Gastrocnemius medialis (tissue), 4 donors: ENCODE data around the gene DOCK8. TPM values are rescaled to one million over a fixed set of nuclear protein-coding genes. Genes with fewer than 3 reads are reported as not detected.
"Not testable (repeated sequence)": the region's sequence is repeated elsewhere in the genome, so short reads cannot be mapped to it uniquely, and the experiment has no call there.

Experiments
- ATAC-seq, 2 donors: fragments of 150-250 bp; one replicate each; pipeline ENCODE4 v1.9.1; 2016
- DNase-seq, 2 donors: peaks; one replicate each; pipeline ENCODE4 v3.0.0-alpha.2; 2019
- H3K27ac ChIP-seq, 4 donors: fragments of 200-600 bp; sonication (generic); 1 replicate in 1 of 4; 2 replicates in 3 of 4; pipeline ENCODE4 v1.5.1; 2016 to 2018; ENCODE audit warnings: mild to moderate bottlenecking in 2 of 4, moderate library complexity in 1 of 4
- H3K27me3 ChIP-seq, 3 donors: fragments of 200-600 bp; sonication (generic) in 2 of 3; 1 replicate in 1 of 3; 2 replicates in 2 of 3; pipeline versions ENCODE4 v1.5.1 to v1.6.0; 2016 to 2019; ENCODE audit warnings: mild to moderate bottlenecking in 1 of 3, moderate library complexity in 1 of 3
- H3K36me3 ChIP-seq, 2 donors: fragments of 200-600 bp; sonication (generic) in 1 of 2; one replicate each; pipeline ENCODE4 v1.5.1; 2017 to 2018
- H3K4me1 ChIP-seq, 2 donors: fragments of 200-600 bp; sonication (generic) in 1 of 2; one replicate each; pipeline ENCODE4 v1.5.1; 2016 to 2017; ENCODE audit warnings: mild to moderate bottlenecking in 2 of 2
- H3K4me3 ChIP-seq, 4 donors: fragments of 200-600 bp; sonication (generic) in 3 of 4; 1 replicate in 1 of 4; 2 replicates in 3 of 4; pipeline ENCODE4 v1.5.1; 2016 to 2019; ENCODE audit warnings: mild to moderate bottlenecking in 2 of 4
- H3K9me3 ChIP-seq, 3 donors: fragments of 200-600 bp; sonication (generic) in 2 of 3; 1 replicate in 1 of 3; 2 replicates in 2 of 3; pipeline ENCODE4 v1.5.1; 2016 to 2019
- CTCF ChIP-seq, 5 experiments: fragments of 450-650 bp in 3 of 5; fragments of 200-600 bp in 2 of 5; sonication (generic) in 2 of 5; IDR thresholded peaks in 4 of 5; conservative IDR thresholded peaks in 1 of 5; 1 replicate in 4 of 5; 2 replicates in 1 of 5; pipeline ENCODE4 v1.5.1; 2016 to 2019; ENCODE audit warnings: antibody characterized with exemption in 5 of 5, mild to moderate bottlenecking in 3 of 5, moderate library complexity in 3 of 5
- POLR2A ChIP-seq, 2 donors: fragments of 450-650 bp; IDR thresholded peaks; one replicate each; pipeline ENCODE4 v1.6.1; 2017; ENCODE audit warnings: antibody characterized with exemption in 2 of 2, mild to moderate bottlenecking in 2 of 2, moderate library complexity in 2 of 2
- in situ Hi-C, 4 donors: fragments of 200-750 bp; cut with MboI; loops; one replicate each; pipeline versions ENCODE4 v1.15.0 to v1.8.0; 2017; ENCODE audit warnings: low sequenced_read_pairs in 4 of 4
- intact Hi-C: fragments of 100-400 bp; cut with DNase I; formaldehyde crosslinking; loops from one replicate; pipeline ENCODE4 v1.15.1; 2023; ENCODE audit warnings: low total_unique reads
- total RNA-seq, 4 donors: library from RNA; depleted of rRNA; stranded (reverse); fragments of >200 nt; gene quantifications; one replicate each; pipeline versions ENCODE4 v1.1.0 to v1.2.3, GENCODE V29; 2016

Gene DOCK8
- total RNA-seq, 4 donors from 2014 or later: 0.80 to 2.8 (median 2.0) TPM

GRCh38 chr9:214351-214647, 366 bp upstream of the DOCK8 start:
- DNase-seq: no peak
- no peak for TF ChIP-seq POLR2A (IDR thresholded peaks at IDR 0.05)
- no peak for TF ChIP-seq CTCF (IDR thresholded peaks at IDR 0.05 in 4 of 5, conservative IDR thresholded peaks at IDR 0.05 in 1 of 5)
- intact Hi-C loops (no loop called here), in situ Hi-C loops (no loop called here)
- no peak for ATAC-seq
- peaks cover 0 to 4% of the 10 kb centered on the region in 2 donors for H3K4me1 ChIP-seq
- H3K36me3 ChIP-seq: no peaks in the 10 kb centered on the region
- H3K9me3 ChIP-seq: no peaks in the 10 kb centered on the region
- H3K27me3 ChIP-seq: peaks cover 0 to 11% (median 0%) of the 10 kb centered on the region in 3 donors
- peak overlapping the region; percentile 43 to 70 (median 54) for H3K27ac ChIP-seq
- peak overlapping the region; percentile 53 to 67 (median 60) for H3K4me3 ChIP-seq

GRCh38 chr9:215631-216155, 1.0 kb downstream of the DOCK8 start:
- DNase-seq: no peak
- intact Hi-C loops (no loop called here), in situ Hi-C loops (no loop called here)
- peak overlapping the region; percentile 53 to 67 (median 60) for H3K4me3 ChIP-seq
- no peaks in the 10 kb centered on the region for H3K36me3 ChIP-seq
- H3K4me1 ChIP-seq: peaks cover 0 to 4% of the 10 kb centered on the region in 2 donors
- TF ChIP-seq POLR2A (IDR thresholded peaks at IDR 0.05) (no peak), CTCF (IDR thresholded peaks at IDR 0.05 in 4 of 5, conservative IDR thresholded peaks at IDR 0.05 in 1 of 5) (no peak)
- peaks cover 0 to 11% (median 0%) of the 10 kb centered on the region in 3 donors for H3K27me3 ChIP-seq
- no peaks in the 10 kb centered on the region for H3K9me3 ChIP-seq
- peak overlapping the region in 2 of 4 donors; percentile 43 to 70 for H3K27ac ChIP-seq
- ATAC-seq: no peak

- TF ChIP-seq POLR2A (IDR thresholded peaks at IDR 0.05) (no peak), CTCF (IDR thresholded peaks at IDR 0.05 in 4 of 5, conservative IDR thresholded peaks at IDR 0.05 in 1 of 5) (no peak)
- Histone ChIP-seq H3K9me3 (no peaks in the 10 kb centered on the region), H3K27me3 (peaks cover 0 to 11% (median 0%) of the 10 kb centered on the region in 3 donors), H3K27ac (no peak overlapping the region), H3K4me3 (no peak overlapping the region), H3K36me3 (no peaks in the 10 kb centered on the region), H3K4me1 (peaks cover 0 to 4% of the 10 kb centered on the region in 2 donors)
- intact Hi-C loops: no loop called here
- ATAC-seq: no peak
- in situ Hi-C loops: no loop called here
- no peak for DNase-seq
Measured at GRCh38 chr9:216866-217265, 2.2 kb downstream of the DOCK8 start.

GRCh38 chr9:217950-218349, 3.3 kb downstream of the DOCK8 start:
- no peak overlapping the region for H3K4me3 ChIP-seq
- H3K4me1 ChIP-seq: peaks cover 0 to 4% of the 10 kb centered on the region in 2 donors
- ATAC-seq: no peak

GRCh38 chr9:219036-219435, 4.4 kb downstream of the DOCK8 start:
- H3K9me3 ChIP-seq, H3K4me1 ChIP-seq, H3K36me3 ChIP-seq, intact Hi-C loops, ATAC-seq, H3K27ac ChIP-seq, H3K4me3 ChIP-seq, in situ Hi-C loops, DNase-seq: not testable (repeated sequence)
- peaks cover 0 to 11% (median 0%) of the 10 kb centered on the region in 3 donors for H3K27me3 ChIP-seq

More at GRCh38 chr9:217950-218349, 3.3 kb downstream of the DOCK8 start:
- TF ChIP-seq CTCF (IDR thresholded peaks at IDR 0.05 in 4 of 5, conservative IDR thresholded peaks at IDR 0.05 in 1 of 5) (no peak), POLR2A (IDR thresholded peaks at IDR 0.05) (no peak)
- peaks cover 0 to 11% (median 0%) of the 10 kb centered on the region in 3 donors for H3K27me3 ChIP-seq
- H3K36me3 ChIP-seq: no peaks in the 10 kb centered on the region
- DNase-seq: no peak
- intact Hi-C loops (no loop called here), in situ Hi-C loops (no loop called here)
- H3K9me3 ChIP-seq: no peaks in the 10 kb centered on the region
- H3K27ac ChIP-seq: no peak overlapping the region
